ENCODE data around the gene GAGE10. TPM values are rescaled to one million over a fixed set of nuclear protein-coding genes. Genes with fewer than 3 reads are reported as not detected.

Gene GAGE10
- total and polyA plus RNA-seq, 9 donors, result not detected

DNA sequence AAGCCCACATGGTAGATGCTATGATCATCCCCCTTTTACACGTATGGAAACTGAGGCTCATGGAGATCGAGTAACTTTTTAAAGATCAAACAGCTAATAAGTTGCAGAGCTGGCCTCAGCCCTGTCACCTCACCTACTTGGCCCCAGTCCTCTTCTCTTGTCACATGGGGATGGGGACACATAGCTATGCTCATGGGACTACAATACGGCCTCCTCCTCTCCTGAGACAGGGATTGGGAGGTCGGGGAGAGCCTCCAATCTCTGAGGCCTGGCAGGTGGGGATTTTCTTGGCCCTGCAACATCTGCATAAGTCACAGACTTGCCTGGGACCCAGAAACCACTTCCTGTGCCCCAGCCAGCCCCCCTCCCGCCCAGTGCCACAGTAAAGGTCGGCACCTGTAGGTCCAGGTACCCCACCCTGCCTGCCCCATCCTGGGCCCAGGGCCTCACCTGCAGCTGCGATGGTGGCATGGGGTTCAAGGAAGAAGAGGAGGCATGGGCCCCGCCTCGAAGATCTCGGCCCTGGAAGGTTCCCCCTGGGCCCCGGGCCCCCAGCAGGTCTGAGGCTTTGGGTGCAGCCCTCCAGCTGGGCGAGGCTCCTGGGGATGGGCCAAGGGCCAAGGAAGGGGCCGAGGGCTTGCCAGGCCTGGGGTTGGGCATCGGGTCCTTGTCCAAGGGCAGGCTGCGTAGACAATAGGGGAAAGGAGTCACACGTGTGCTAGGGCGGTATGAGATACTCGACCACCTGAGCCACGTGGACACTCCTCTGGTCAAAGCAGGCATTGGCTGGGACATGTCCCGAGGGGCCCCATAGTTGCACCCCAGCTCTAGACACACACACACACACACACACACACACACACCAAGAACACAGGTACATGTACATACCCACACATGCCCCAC lies 45.3 kb upstream of the GAGE10 start:
- WGBS, 3 donors, result 70 to 78% (median 77%) methylated on average over 19 to 20 of the region's 20 CpGs
- no peak overlapping the region for H3K27ac ChIP-seq

DNA sequence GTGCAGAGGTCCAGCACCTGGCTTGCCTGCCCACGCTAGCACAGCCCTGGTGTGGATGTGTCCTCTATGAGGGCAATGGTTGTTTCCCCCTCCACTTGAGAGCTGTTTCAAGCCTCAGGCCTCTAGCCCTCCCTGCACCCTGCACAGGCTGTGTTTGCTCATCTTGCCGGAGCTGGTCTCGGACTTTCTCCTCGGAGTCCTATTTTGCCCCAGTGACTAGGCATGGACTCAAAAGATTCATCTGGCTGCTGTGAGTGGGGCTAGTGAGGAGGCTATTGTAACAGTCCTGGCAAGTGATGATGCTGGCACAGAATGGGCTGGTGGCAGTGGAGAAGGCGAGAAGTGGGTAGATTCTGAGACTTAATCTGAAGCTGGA lies 44.7 kb upstream of the GAGE10 start:
- H3K9me3 ChIP-seq, result no peaks in the 10 kb centered on the region
- no peaks in the 10 kb centered on the region for H3K27me3 ChIP-seq
- TF ChIP-seq EP300 (IDR thresholded peaks at IDR 0.05) (no peak), POLR2A (IDR thresholded peaks at IDR 0.05) (no peak)
- TF ChIP-seq, protein P1, sequence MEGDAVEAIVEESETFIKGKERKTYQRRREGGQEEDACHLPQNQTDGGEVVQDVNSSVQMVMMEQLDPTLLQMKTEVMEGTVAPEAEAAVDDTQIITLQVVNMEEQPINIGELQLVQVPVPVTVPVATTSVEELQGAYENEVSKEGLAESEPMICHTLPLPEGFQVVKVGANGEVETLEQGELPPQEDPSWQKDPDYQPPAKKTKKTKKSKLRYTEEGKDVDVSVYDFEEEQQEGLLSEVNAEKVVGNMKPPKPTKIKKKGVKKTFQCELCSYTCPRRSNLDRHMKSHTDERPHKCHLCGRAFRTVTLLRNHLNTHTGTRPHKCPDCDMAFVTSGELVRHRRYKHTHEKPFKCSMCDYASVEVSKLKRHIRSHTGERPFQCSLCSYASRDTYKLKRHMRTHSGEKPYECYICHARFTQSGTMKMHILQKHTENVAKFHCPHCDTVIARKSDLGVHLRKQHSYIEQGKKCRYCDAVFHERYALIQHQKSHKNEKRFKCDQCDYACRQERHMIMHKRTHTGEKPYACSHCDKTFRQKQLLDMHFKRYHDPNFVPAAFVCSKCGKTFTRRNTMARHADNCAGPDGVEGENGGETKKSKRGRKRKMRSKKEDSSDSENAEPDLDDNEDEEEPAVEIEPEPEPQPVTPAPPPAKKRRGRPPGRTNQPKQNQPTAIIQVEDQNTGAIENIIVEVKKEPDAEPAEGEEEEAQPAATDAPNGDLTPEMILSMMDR (IDR thresholded peaks at IDR 0.05), result no peak
- intact Hi-C loops (cut with DNase I), result no loop called here
- 78 to 88% (median 83%) methylated on average over 5 of the region's 5 CpGs for WGBS, 3 donors
- no peak overlapping the region for H3K4me3 ChIP-seq
- H3K4me1 ChIP-seq (ENCODE audit: insufficient read depth), result no peaks in the 10 kb centered on the region
- no peak for DNase-seq
- H3K36me3 ChIP-seq, result no peaks in the 10 kb centered on the region
- H3K27ac ChIP-seq, result no peak overlapping the region

More for the DNA sequence above, 45.3 kb upstream of the GAGE10 start:
- no peak for DNase-seq
- no peaks in the 10 kb centered on the region for H3K4me1 ChIP-seq (ENCODE audit: insufficient read depth)
- H3K4me3 ChIP-seq, result no peak overlapping the region
- no peak for TF ChIP-seq EP300 (IDR thresholded peaks at IDR 0.05)
- no peak for TF ChIP-seq POLR2A (IDR thresholded peaks at IDR 0.05)
- TF ChIP-seq, protein P1 (IDR thresholded peaks at IDR 0.05), result no peak
- intact Hi-C loops (cut with DNase I), result no loop called here
- no peaks in the 10 kb centered on the region for H3K9me3 ChIP-seq
- H3K27me3 ChIP-seq, result no peaks in the 10 kb centered on the region
- no peaks in the 10 kb centered on the region for H3K36me3 ChIP-seq

- 88 to 91% (median 88%) methylated on average over 17 of the region's 17 CpGs for WGBS, 3 donors
- Histone ChIP-seq H3K4me1 (ENCODE audit: insufficient read depth) (no peaks in the 10 kb centered on the region), H3K4me3 (no peak overlapping the region), H3K27ac (no peak overlapping the region), H3K27me3 (no peaks in the 10 kb centered on the region), H3K36me3 (no peaks in the 10 kb centered on the region), H3K9me3 (no peaks in the 10 kb centered on the region)
- intact Hi-C loops (cut with DNase I), result no loop called here
- no peak for TF ChIP-seq EP300 (IDR thresholded peaks at IDR 0.05)
- TF ChIP-seq, protein P1 (IDR thresholded peaks at IDR 0.05), result no peak
- TF ChIP-seq POLR2A (IDR thresholded peaks at IDR 0.05), result no peak
- DNase-seq, result no peak
These were observed 43.0 kb upstream of the GAGE10 start for GRCh38 chrX:49260221-49260985.

GRCh38 chrX:49262603-49263002 lies 40.8 kb upstream of the GAGE10 start:
- intact Hi-C loops (cut with DNase I), result no loop called here
- Histone ChIP-seq H3K36me3 (no peaks in the 10 kb centered on the region), H3K27ac (no peak overlapping the region), H3K4me1 (ENCODE audit: insufficient read depth) (no peaks in the 10 kb centered on the region), H3K9me3 (no peaks in the 10 kb centered on the region), H3K4me3 (no peak overlapping the region), H3K27me3 (no peaks in the 10 kb centered on the region)
- TF ChIP-seq EP300 (IDR thresholded peaks at IDR 0.05), result no peak
- TF ChIP-seq, protein P1 (IDR thresholded peaks at IDR 0.05), result no peak
- TF ChIP-seq POLR2A (IDR thresholded peaks at IDR 0.05), result no peak
- WGBS, 3 donors, result 39 to 48% (median 44%) methylated on average over 1 of the region's 1 CpG
- no peak for DNase-seq
